HepG2 (cell line): Measurements from ENCODE around the gene C10orf143. TPM values are rescaled to one million over a fixed set of nuclear protein-coding genes. Genes with fewer than 3 reads are reported as not detected.

Experiments used
- ARID4A ChIP-seq: sonication (generic); formaldehyde crosslinking; IDR thresholded peaks from 2 replicates; pipeline ENCODE4 v1.5.0; 2020; ENCODE audit warnings: mild to moderate bottlenecking, missing genetic modification reagents, borderline replicate concordance
- CBX2 ChIP-seq, 2 experiments: fragments of 200-600 bp in 1 of 2; sonication (generic); formaldehyde crosslinking in 1 of 2; IDR thresholded peaks; 2 replicates each; pipeline versions ENCODE4 v1.7.0 to v1.8.1; 2018 to 2022; ENCODE audit warnings: low read depth in 2 of 2, low read length in 1 of 2, mild to moderate bottlenecking in 1 of 2, missing genetic modification reagents in 1 of 2
- CSRNP1 ChIP-seq: sonication (generic); formaldehyde crosslinking; IDR thresholded peaks from 2 replicates; pipeline ENCODE4 v1.8.1; 2023; ENCODE audit warnings: mild to moderate bottlenecking, missing genetic modification reagents
- FOXM1 ChIP-seq: sonication (generic); formaldehyde crosslinking; IDR thresholded peaks from 2 replicates; pipeline ENCODE4 v1.5.0; 2020; ENCODE audit warnings: missing genetic modification reagents
- JARID2 ChIP-seq: sonication (generic); formaldehyde crosslinking; IDR thresholded peaks from 2 replicates; pipeline ENCODE4 v1.8.1; 2023; ENCODE audit warnings: missing genetic modification reagents, inconsistent platforms; ENCODE audit not compliant: insufficient replicate concordance
- PAF1 ChIP-seq: IDR thresholded peaks from 2 replicates; pipeline ENCODE4 v1.6.1; 2016; ENCODE audit warnings: missing genetic modification reagents, missing compliant biosample characterization
- PAX8 ChIP-seq: sonication (generic); formaldehyde crosslinking; IDR thresholded peaks from 2 replicates; pipeline ENCODE4 v1.8.0; 2022; ENCODE audit warnings: mild to moderate bottlenecking, missing genetic modification reagents, borderline replicate concordance
- REPIN1 ChIP-seq: sonication (generic); formaldehyde crosslinking; IDR thresholded peaks from 2 replicates; pipeline ENCODE4 v1.8.0; 2022; ENCODE audit warnings: missing genetic modification reagents, low read depth, mild to moderate bottlenecking, borderline replicate concordance
- SCMH1 ChIP-seq: sonication (generic); formaldehyde crosslinking; IDR thresholded peaks from 2 replicates; pipeline ENCODE4 v1.9.0; 2021; ENCODE audit warnings: missing genetic modification reagents, mild to moderate bottlenecking, borderline replicate concordance
- SRSF9 ChIP-seq: fragments of 200-400 bp; formaldehyde crosslinking; IDR thresholded peaks from 2 replicates; pipeline ENCODE4 v1.6.1; 2018; ENCODE audit warnings: borderline replicate concordance, mild to moderate bottlenecking, low read depth, low read length; ENCODE audit not compliant: insufficient read depth, poor library complexity, severe bottlenecking
- ZNF24 ChIP-seq: fragments of 450-650 bp; IDR thresholded peaks from 2 replicates; pipeline ENCODE4 v1.6.1; 2017; ENCODE audit warnings: antibody characterized with exemption, mild to moderate bottlenecking
- ZNF567 ChIP-seq: sonication (generic); formaldehyde crosslinking; IDR thresholded peaks from 2 replicates; pipeline ENCODE4 v1.8.1; 2023; ENCODE audit warnings: mild to moderate bottlenecking, missing genetic modification reagents, borderline replicate concordance
- ZNF709 ChIP-seq: sonication (generic); formaldehyde crosslinking; IDR thresholded peaks from 2 replicates; pipeline ENCODE4 v1.5.0; 2020; ENCODE audit warnings: mild to moderate bottlenecking, missing genetic modification reagents
- ZNF780A ChIP-seq: sonication (generic); formaldehyde crosslinking; IDR thresholded peaks from 2 replicates; pipeline ENCODE4 v1.8.0; 2022; ENCODE audit warnings: mild to moderate bottlenecking, missing genetic modification reagents, moderate library complexity
- ZNF850 ChIP-seq: sonication (generic); formaldehyde crosslinking; conservative IDR thresholded peaks from 2 replicates; pipeline ENCODE4 v1.9.0; 2021; ENCODE audit warnings: mild to moderate bottlenecking, missing genetic modification reagents
- polyA plus RNA-seq, 8 experiments: library from polyadenylated mRNA; depleted of rRNA in 3 of 8; stranded (reverse) in 7 of 8; unstranded in 1 of 8; fragments of >200 nt; fragmentation: Illumina TruSeq in 4 of 8; extraction: Trizol in 4 of 8; gene quantifications; 2 replicates each; pipeline versions ENCODE4 v1.2.1 to v1.2.3, GENCODE V29; 2011 to 2016; ENCODE audit warnings: low read depth in 4 of 8, missing spikeins in 1 of 8, mixed read lengths in 1 of 8; ENCODE audit not compliant: insufficient read depth in 1 of 8
- total RNA-seq, 5 experiments: library from RNA; depleted of rRNA; stranded (reverse); fragments of >200 nt; fragmentation: Illumina TruSeq; extraction: Trizol; gene quantifications; 2 replicates each; pipeline ENCODE4 v1.2.3, GENCODE V29; 2016; ENCODE audit warnings: low read depth in 1 of 5
- TF ChIP-seq, protein P1 (sequence below): sonication (generic); formaldehyde crosslinking; IDR thresholded peaks from 2 replicates; pipeline ENCODE4 v1.4.0; 2020; ENCODE audit warnings: mild to moderate bottlenecking, missing genetic modification reagents
- TF ChIP-seq, protein P2 (sequence below): sonication (generic); formaldehyde crosslinking; IDR thresholded peaks from 2 replicates; pipeline ENCODE4 v1.5.0; 2020; ENCODE audit warnings: missing genetic modification reagents, mild to moderate bottlenecking, borderline replicate concordance
- TF ChIP-seq, protein P3 (sequence below): sonication (generic); formaldehyde crosslinking; IDR thresholded peaks from 2 replicates; pipeline ENCODE4 v1.4.0; 2020; ENCODE audit warnings: low read depth, mild to moderate bottlenecking, missing genetic modification reagents

The C10orf143 gene
- total and polyA plus RNA-seq, 2 of the 13 experiments (the other 11 are each of a cell fraction or from before 2014, with no cell fraction given), result 0.21 to 0.91 TPM

GRCh38 chr10:130136226-130137089 is 25.8 kb upstream of the C10orf143 start, which contains the start of gene GLRX3 (continued):
- TF ChIP-seq ARID4A (CRISPR knock-in tag), result peak; percentile 81; the same call in 1 of the 2 replicates
- no peak for TF ChIP-seq JARID2 (CRISPR knock-in tag)
- TF ChIP-seq ZNF709 (CRISPR knock-in tag), result no peak
- TF ChIP-seq, protein P1, sequence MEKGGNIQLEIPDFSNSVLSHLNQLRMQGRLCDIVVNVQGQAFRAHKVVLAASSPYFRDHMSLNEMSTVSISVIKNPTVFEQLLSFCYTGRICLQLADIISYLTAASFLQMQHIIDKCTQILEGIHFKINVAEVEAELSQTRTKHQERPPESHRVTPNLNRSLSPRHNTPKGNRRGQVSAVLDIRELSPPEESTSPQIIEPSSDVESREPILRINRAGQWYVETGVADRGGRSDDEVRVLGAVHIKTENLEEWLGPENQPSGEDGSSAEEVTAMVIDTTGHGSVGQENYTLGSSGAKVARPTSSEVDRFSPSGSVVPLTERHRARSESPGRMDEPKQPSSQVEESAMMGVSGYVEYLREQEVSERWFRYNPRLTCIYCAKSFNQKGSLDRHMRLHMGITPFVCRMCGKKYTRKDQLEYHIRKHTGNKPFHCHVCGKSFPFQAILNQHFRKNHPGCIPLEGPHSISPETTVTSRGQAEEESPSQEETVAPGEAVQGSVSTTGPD, result no peak
- TF ChIP-seq CBX2 (IDR thresholded peaks at IDR 0.05; ENCODE audit: low read depth, low read length), result no peak
- no peak for TF ChIP-seq CBX2 (CRISPR knock-in tag; IDR thresholded peaks at IDR 0.05; ENCODE audit: low read depth)
- no peak for TF ChIP-seq SRSF9
- no peak for TF ChIP-seq FOXM1
- no peak for TF ChIP-seq ZNF850
- no peak for TF ChIP-seq ZNF24
- no peak; the same call in 1 of the 2 replicates for TF ChIP-seq PAX8 (CRISPR knock-in tag)
- no peak for TF ChIP-seq CSRNP1 (CRISPR knock-in tag)
- no peak for TF ChIP-seq SCMH1 (CRISPR knock-in tag)
- 0 out of 2 replicates have a peak, but pooled peaks have one; percentile 55 for TF ChIP-seq ZNF780A (CRISPR knock-in tag)
- 0 out of 2 replicates have a peak, but pooled peaks have one; percentile 50 for TF ChIP-seq ZNF567
- TF ChIP-seq PAF1, result no peak
- no peak for TF ChIP-seq REPIN1 (CRISPR knock-in tag)
- TF ChIP-seq, protein P2, sequence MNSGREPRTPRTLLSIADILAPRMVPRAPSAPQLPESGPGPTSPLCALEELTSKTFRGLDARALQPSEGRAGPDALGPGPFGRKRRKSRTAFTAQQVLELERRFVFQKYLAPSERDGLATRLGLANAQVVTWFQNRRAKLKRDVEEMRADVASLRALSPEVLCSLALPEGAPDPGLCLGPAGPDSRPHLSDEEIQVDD (CRISPR knock-in tag), result no peak; the same call in 1 of the 2 replicates
- TF ChIP-seq, protein P3, sequence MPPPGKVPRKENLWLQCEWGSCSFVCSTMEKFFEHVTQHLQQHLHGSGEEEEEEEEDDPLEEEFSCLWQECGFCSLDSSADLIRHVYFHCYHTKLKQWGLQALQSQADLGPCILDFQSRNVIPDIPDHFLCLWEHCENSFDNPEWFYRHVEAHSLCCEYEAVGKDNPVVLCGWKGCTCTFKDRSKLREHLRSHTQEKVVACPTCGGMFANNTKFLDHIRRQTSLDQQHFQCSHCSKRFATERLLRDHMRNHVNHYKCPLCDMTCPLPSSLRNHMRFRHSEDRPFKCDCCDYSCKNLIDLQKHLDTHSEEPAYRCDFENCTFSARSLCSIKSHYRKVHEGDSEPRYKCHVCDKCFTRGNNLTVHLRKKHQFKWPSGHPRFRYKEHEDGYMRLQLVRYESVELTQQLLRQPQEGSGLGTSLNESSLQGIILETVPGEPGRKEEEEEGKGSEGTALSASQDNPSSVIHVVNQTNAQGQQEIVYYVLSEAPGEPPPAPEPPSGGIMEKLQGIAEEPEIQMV (CRISPR knock-in tag), result no peak
